HCT116 (cell line): ENCODE data around the gene HLCS. TPM values are rescaled to one million over a fixed set of nuclear protein-coding genes. Genes with fewer than 3 reads are reported as not detected.

Experiments
- ATAC-seq: fragments of 200-7000 bp; cut with Tn5 transposase; 2 replicates; pipeline ENCODE4 v1.9.1; 2020; ENCODE audit warnings: mild to moderate bottlenecking, moderate library complexity
- BruUV-seq: library from RNA; stranded (reverse); fragments of 400-500 nt; replicated peaks from 2 replicates; lab custom pipeline; 2021; lab: Mats Ljungman, UMichigan
- CTCF ChIA-PET: fragments of 300-600 bp; sonication (Branson Sonifier 250); formaldehyde crosslinking; loops from one replicate; lab custom pipeline; 2021; ENCODE audit warnings: antibody characterized with exemption; lab: Charles Lee
- POLR2A ChIA-PET: fragments of 300-600, 350-600 bp; sonication (Branson Sonifier 250); formaldehyde crosslinking; loops from one replicate; lab custom pipeline; 2021; ENCODE audit warnings: antibody characterized with exemption; lab: Charles Lee
- RAD21 ChIA-PET, 2 experiments: fragments of 300-600 bp; sonication (Branson Sonifier 250); formaldehyde crosslinking; loops; one replicate each; lab custom pipeline; 2023; ENCODE audit warnings: low total read pairs in 2 of 2; ENCODE audit not compliant: uncharacterized antibody in 2 of 2, unreplicated experiment in 2 of 2, low non-redundant PET in 1 of 2; lab: Charles Lee
- DNase-seq: peaks from one replicate; pipeline ENCODE4 v3.0.0-alpha.2; 2010; ENCODE audit warnings: low read depth, low spot score
- H2AFZ ChIP-seq: fragments of 200-600 bp; shearing (Covaris generic), sonication (generic); 2 replicates; pipeline ENCODE4 v1.6.1; 2017; ENCODE audit warnings: low read depth, mixed run types, mixed read lengths, antibody characterized with exemption, low read length; ENCODE audit not compliant: poor library complexity, severe bottlenecking
- H3K27ac ChIP-seq: 2 replicates; pipeline ENCODE4 v1.5.1; 2012; ENCODE audit warnings: low read depth, low read length
- H3K27me3 ChIP-seq: fragments of 200-600 bp; sonication (generic); 2 replicates; pipeline ENCODE4 v1.6.1; 2016; ENCODE audit warnings: mixed run types, low read length, mixed read lengths; ENCODE audit not compliant: insufficient read depth
- H3K36me3 ChIP-seq, 2 experiments: fragments of 200-500 bp in 1 of 2; fragments of 200-600 bp in 1 of 2; sonication (Bioruptor generic) in 1 of 2; sonication (generic) in 1 of 2; 2 replicates each; pipeline versions ENCODE4 v1.5.1 to v1.6.1; 2014 to 2016; ENCODE audit warnings: low read length in 2 of 2, inconsistent platforms in 1 of 2, mixed read lengths in 1 of 2, mixed run types in 1 of 2; ENCODE audit not compliant: insufficient read depth in 2 of 2, control insufficient read depth in 1 of 2
- H3K4me1 ChIP-seq, 2 experiments: fragments of 200-600 bp in 1 of 2; sonication (generic) in 1 of 2; 2 replicates each; pipeline versions ENCODE4 v1.5.1 to v1.6.1; 2012 to 2017; ENCODE audit warnings: low read length in 2 of 2, inconsistent platforms in 1 of 2, mild to moderate bottlenecking in 1 of 2, mixed read lengths in 1 of 2, mixed run types in 1 of 2, moderate library complexity in 1 of 2; ENCODE audit not compliant: insufficient read depth in 2 of 2, control insufficient read depth in 1 of 2
- H3K4me2 ChIP-seq: fragments of 200-600 bp; sonication (generic); 2 replicates; pipeline ENCODE4 v1.6.1; 2017; ENCODE audit warnings: mixed run types, low read length, mixed read lengths
- H3K4me3 ChIP-seq, 2 experiments: fragments of 200-600 bp in 1 of 2; sonication (generic) in 1 of 2; replicated peaks in 1 of 2; 2 replicates each; pipeline ENCODE4 v1.5.1; 2011 to 2016; ENCODE audit warnings: low read length in 2 of 2, control low read depth in 1 of 2, low read depth in 1 of 2, mild to moderate bottlenecking in 1 of 2, mixed read lengths in 1 of 2, mixed run types in 1 of 2
- H3K79me2 ChIP-seq: fragments of 200-600 bp; sonication (generic); 2 replicates; pipeline ENCODE4 v1.6.1; 2017; ENCODE audit warnings: mild to moderate bottlenecking, mixed run types, low read length, moderate library complexity, mixed read lengths; ENCODE audit not compliant: insufficient read depth
- H3K9ac ChIP-seq: fragments of 200-600 bp; sonication (generic); 2 replicates; pipeline ENCODE4 v1.6.1; 2016; ENCODE audit warnings: low read length, mixed read lengths
- H3K9me2 ChIP-seq: fragments of 200-600 bp; sonication (generic), shearing (Covaris generic); 2 replicates; pipeline ENCODE4 v1.6.1; 2017; ENCODE audit warnings: mixed run types, mild to moderate bottlenecking, moderate library complexity; ENCODE audit not compliant: insufficient read depth
- H3K9me3 ChIP-seq, 2 experiments: fragments of 200-500 bp in 1 of 2; fragments of 200-600 bp in 1 of 2; sonication (Bioruptor generic) in 1 of 2; sonication (generic) in 1 of 2; 2 replicates each; pipeline ENCODE4 v1.6.1; 2014 to 2017; ENCODE audit warnings: low read length in 2 of 2, mixed read lengths in 2 of 2, inconsistent platforms in 1 of 2, low read depth in 1 of 2, mild to moderate bottlenecking in 1 of 2, mixed run types in 1 of 2, moderate library complexity in 1 of 2; ENCODE audit not compliant: control insufficient read depth in 1 of 2, insufficient read depth in 1 of 2
- H4K20me1 ChIP-seq: fragments of 200-600 bp; sonication (generic), shearing (Covaris generic); 2 replicates; pipeline ENCODE4 v1.6.1; 2017; ENCODE audit warnings: mixed run types, mild to moderate bottlenecking, moderate library complexity; ENCODE audit not compliant: insufficient read depth
- CEBPB ChIP-seq: IDR thresholded peaks from 2 replicates; pipeline ENCODE4 v1.6.1; 2012; ENCODE audit warnings: low read depth
- ELF1 ChIP-seq: IDR thresholded peaks from 2 replicates; pipeline ENCODE4 v1.6.1; 2012; ENCODE audit warnings: low read depth, borderline replicate concordance
- EZH2 ChIP-seq: fragments of 200-600 bp; sonication (generic); IDR thresholded peaks from 2 replicates; pipeline ENCODE4 v1.6.1; 2017; ENCODE audit warnings: antibody characterized with exemption, mixed run types
- POLR2A ChIP-seq: IDR thresholded peaks from 2 replicates; pipeline ENCODE4 v1.7.0; 2011; ENCODE audit warnings: borderline replicate concordance; ENCODE audit not compliant: insufficient read depth, insufficient read length; ENCODE audit errors: extremely low read depth
- POLR2AphosphoS5 ChIP-seq: IDR thresholded peaks from 2 replicates; pipeline ENCODE4 v1.6.1; 2011; ENCODE audit warnings: mild to moderate bottlenecking, low read depth, low read length, moderate library complexity
- SP1 ChIP-seq: IDR thresholded peaks from 2 replicates; pipeline ENCODE4 v1.6.1; 2012; ENCODE audit warnings: low read depth
- SRF ChIP-seq: IDR thresholded peaks from 2 replicates; pipeline ENCODE4 v1.6.1; 2012; ENCODE audit warnings: low read depth
- TCF7L2 ChIP-seq: IDR thresholded peaks from 2 replicates; pipeline ENCODE4 v1.7.0; 2011; ENCODE audit warnings: borderline replicate concordance, inconsistent platforms; ENCODE audit not compliant: insufficient read depth, insufficient read length; ENCODE audit errors: extremely low read depth
- ZFX ChIP-seq: fragments of 450-650 bp; IDR thresholded peaks from 2 replicates; pipeline ENCODE4 v1.6.1; 2017
- intact Hi-C: fragments of 100-400 bp; cut with micrococcal nuclease; formaldehyde crosslinking; loops from 2 replicates; pipeline ENCODE4 v1.10.0; 2022
- total RNA-seq: library from RNA; stranded (reverse); gene quantifications from one replicate; pipeline ENCODE4 v1.2.1, GENCODE V29; 2021; ENCODE audit not compliant: unreplicated experiment
- TF ChIP-seq, protein P1 (sequence below): IDR thresholded peaks from 2 replicates; pipeline ENCODE4 v1.6.1; 2011; ENCODE audit warnings: mild to moderate bottlenecking, low read length, moderate library complexity; ENCODE audit not compliant: insufficient replicate concordance; ENCODE audit errors: extremely low read depth
- TF ChIP-seq, protein P2 (sequence below), 3 experiments: fragments of 200-600 bp in 1 of 3; sonication (generic) in 1 of 3; IDR thresholded peaks in 2 of 3; conservative IDR thresholded peaks in 1 of 3; 2 replicates each; pipeline ENCODE4 v1.5.1; 2012 to 2017; ENCODE audit warnings: low read depth in 2 of 3, low read length in 2 of 3, antibody characterized with exemption in 1 of 3, borderline replicate concordance in 1 of 3, control low read depth in 1 of 3, mild to moderate bottlenecking in 1 of 3, mixed read lengths in 1 of 3, mixed run types in 1 of 3, moderate library complexity in 1 of 3; ENCODE audit not compliant: insufficient read depth in 1 of 3
- TF ChIP-seq, protein P3 (sequence below): IDR thresholded peaks from 2 replicates; pipeline ENCODE4 v1.6.1; 2012

HLCS gene
- total RNA-seq, 1 experiment from 2014 or later = 18.5 TPM

DNA sequence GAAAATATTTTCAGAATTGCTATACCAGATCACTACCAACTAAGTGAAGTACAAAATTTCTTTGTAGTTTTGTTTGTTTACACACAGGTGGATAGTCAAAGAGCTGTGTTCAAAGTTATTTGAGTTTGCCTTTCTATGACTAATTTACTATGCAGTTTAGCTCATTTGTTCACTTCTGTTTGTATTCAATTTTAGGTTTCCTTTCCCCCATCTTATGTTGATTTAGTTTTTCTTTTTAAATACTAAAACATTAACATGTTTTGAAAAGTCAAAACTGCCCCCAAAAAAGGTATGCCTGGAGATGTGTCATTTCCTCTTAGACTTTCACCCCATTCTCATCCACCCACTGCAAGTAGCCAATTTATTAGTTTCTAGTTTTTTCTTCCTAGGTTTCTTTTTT is 21.4 kb upstream of the HLCS start:
- intact Hi-C loops = no loop called here

DNA sequence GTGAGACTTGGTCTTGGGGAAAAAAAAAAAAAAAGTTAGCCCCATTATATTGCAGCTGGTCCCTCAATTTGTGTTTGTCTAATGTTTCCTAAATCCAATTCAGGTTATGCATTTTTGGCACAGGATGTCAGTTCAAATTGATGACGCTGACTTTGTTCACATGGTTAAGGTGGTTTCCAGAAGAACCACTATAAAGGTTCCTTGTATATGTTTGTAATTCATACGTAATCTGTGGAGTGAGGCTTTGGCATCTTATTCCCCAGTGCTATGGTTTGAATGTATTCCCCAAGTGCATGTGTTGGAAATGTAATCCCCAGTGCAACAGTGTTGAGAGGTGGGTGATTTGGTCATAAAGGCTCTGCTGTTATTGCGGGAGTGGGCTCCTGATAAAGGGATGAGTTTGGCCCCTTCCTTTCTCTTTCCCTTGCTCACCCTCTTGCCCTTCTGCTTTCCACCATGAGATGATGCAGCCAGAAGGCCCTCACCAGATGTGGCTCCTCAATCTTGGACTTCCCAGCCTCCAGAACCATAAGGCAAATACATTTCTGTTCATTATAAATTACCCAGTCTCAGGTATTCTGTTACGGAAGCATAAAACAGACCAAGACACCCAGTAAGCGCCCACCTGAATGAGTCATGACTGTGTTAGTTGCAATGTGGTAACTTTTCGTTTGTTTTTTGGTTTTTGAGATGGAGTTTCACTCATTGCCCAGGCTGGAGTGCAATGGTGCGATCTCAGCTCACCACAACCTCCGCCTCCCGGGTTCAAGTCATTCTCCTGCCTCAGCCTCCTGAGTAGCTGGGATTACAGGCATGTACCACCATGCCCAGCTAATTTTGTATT is 19.5 kb upstream of the HLCS start:
- ChIA-PET POLR2A (no interaction called here), CTCF (interaction anchor here (1.4 kb wide), 1 partner anchor 24 kb away, joined by 5 read pairs; no protein-coding TSS in a partner anchor), RAD21 (no interaction called here)
- no peaks in the 10 kb centered on the region for H3K36me3 ChIP-seq
- H3K4me3 ChIP-seq = no peak overlapping the region
- H3K9ac ChIP-seq = no peak overlapping the region
- peaks cover 11 to 28% of the 10 kb centered on the region in 2 experiments for H3K4me1 ChIP-seq
- intact Hi-C loops = no loop called here
- H3K79me2 ChIP-seq = no peaks in the 10 kb centered on the region
- H3K27me3 ChIP-seq = no peaks in the 10 kb centered on the region
- no TSS peak for BruUV-seq
- H4K20me1 ChIP-seq = no peaks in the 10 kb centered on the region
- H3K9me3 ChIP-seq = no peaks in the 10 kb centered on the region
- no peaks in the 10 kb centered on the region for H3K9me2 ChIP-seq
- DNase-seq (no peak), ATAC-seq (no peak)
- no peak overlapping the region for H3K27ac ChIP-seq
- H3K4me2 ChIP-seq = no peak overlapping the region
- no peak overlapping the region for H2AFZ ChIP-seq
- TF ChIP-seq ZFX (no peak), CEBPB (no peak), EZH2 (no peak), POLR2A (no peak), POLR2AphosphoS5 (no peak), ELF1 (no peak), SRF (no peak)
- TF ChIP-seq, protein P1, sequence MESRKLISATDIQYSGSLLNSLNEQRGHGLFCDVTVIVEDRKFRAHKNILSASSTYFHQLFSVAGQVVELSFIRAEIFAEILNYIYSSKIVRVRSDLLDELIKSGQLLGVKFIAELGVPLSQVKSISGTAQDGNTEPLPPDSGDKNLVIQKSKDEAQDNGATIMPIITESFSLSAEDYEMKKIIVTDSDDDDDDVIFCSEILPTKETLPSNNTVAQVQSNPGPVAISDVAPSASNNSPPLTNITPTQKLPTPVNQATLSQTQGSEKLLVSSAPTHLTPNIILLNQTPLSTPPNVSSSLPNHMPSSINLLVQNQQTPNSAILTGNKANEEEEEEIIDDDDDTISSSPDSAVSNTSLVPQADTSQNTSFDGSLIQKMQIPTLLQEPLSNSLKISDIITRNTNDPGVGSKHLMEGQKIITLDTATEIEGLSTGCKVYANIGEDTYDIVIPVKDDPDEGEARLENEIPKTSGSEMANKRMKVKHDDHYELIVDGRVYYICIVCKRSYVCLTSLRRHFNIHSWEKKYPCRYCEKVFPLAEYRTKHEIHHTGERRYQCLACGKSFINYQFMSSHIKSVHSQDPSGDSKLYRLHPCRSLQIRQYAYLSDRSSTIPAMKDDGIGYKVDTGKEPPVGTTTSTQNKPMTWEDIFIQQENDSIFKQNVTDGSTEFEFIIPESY = no peak
- TF ChIP-seq, protein P2, sequence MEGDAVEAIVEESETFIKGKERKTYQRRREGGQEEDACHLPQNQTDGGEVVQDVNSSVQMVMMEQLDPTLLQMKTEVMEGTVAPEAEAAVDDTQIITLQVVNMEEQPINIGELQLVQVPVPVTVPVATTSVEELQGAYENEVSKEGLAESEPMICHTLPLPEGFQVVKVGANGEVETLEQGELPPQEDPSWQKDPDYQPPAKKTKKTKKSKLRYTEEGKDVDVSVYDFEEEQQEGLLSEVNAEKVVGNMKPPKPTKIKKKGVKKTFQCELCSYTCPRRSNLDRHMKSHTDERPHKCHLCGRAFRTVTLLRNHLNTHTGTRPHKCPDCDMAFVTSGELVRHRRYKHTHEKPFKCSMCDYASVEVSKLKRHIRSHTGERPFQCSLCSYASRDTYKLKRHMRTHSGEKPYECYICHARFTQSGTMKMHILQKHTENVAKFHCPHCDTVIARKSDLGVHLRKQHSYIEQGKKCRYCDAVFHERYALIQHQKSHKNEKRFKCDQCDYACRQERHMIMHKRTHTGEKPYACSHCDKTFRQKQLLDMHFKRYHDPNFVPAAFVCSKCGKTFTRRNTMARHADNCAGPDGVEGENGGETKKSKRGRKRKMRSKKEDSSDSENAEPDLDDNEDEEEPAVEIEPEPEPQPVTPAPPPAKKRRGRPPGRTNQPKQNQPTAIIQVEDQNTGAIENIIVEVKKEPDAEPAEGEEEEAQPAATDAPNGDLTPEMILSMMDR (IDR thresholded peaks at IDR 0.05 in 2 of 3, conservative IDR thresholded peaks at IDR 0.05 in 1 of 3; ENCODE audit: borderline replicate concordance in 1 of 3, insufficient read depth in 1 of 3, low read depth in 2 of 3, low read length in 2 of 3) = no peak
- TF ChIP-seq, protein P3, sequence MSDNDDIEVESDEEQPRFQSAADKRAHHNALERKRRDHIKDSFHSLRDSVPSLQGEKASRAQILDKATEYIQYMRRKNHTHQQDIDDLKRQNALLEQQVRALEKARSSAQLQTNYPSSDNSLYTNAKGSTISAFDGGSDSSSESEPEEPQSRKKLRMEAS = no peak

More for the DNA sequence above, 21.4 kb upstream of the HLCS start:
- H3K9me2 ChIP-seq = no peaks in the 10 kb centered on the region
- no peak overlapping the region for H3K4me3 ChIP-seq
- ATAC-seq (no peak), DNase-seq (no peak)
- no peak overlapping the region for H3K27ac ChIP-seq
- H3K36me3 ChIP-seq = no peaks in the 10 kb centered on the region
- peaks cover 11 to 25% of the 10 kb centered on the region in 2 experiments for H3K4me1 ChIP-seq
- CTCF ChIA-PET = interaction anchor here (0.7 to 1.4 kb wide), 3 partner anchors 11 to 22 kb away, joined by 3 to 8 read pairs (median 5); no protein-coding TSS in a partner anchor
- no peaks in the 10 kb centered on the region for H3K9me3 ChIP-seq
- RAD21 ChIA-PET = no interaction called here
- TF ChIP-seq POLR2AphosphoS5 = no peak
- no peak for TF ChIP-seq SP1
- no peak for TF ChIP-seq TCF7L2
- TF ChIP-seq ELF1 = no peak
- H2AFZ ChIP-seq = no peak overlapping the region
- no TSS peak for BruUV-seq
- no peaks in the 10 kb centered on the region for H3K27me3 ChIP-seq
- POLR2A ChIA-PET = no interaction called here
- no peaks in the 10 kb centered on the region for H4K20me1 ChIP-seq
- H3K79me2 ChIP-seq = no peaks in the 10 kb centered on the region
- no peak overlapping the region for H3K4me2 ChIP-seq
- H3K9ac ChIP-seq = no peak overlapping the region
